22Rv1 (cell line): ENCODE measurements around the gene CLEC16A.

Experiments used
- H3K27ac ChIP-seq: fragments of 450-650 bp; 2 replicates; pipeline ENCODE4 v1.5.1; 2017
- CTCF ChIP-seq: fragments of 450-650 bp; IDR thresholded peaks from 2 replicates; pipeline ENCODE4 v1.5.1; 2017; ENCODE audit warnings: mild to moderate bottlenecking
- ZFX ChIP-seq: fragments of 450-650 bp; IDR thresholded peaks from 2 replicates; pipeline ENCODE4 v1.6.1; 2017; ENCODE audit warnings: antibody characterized with exemption, borderline replicate concordance

Gene CLEC16A

DNA sequence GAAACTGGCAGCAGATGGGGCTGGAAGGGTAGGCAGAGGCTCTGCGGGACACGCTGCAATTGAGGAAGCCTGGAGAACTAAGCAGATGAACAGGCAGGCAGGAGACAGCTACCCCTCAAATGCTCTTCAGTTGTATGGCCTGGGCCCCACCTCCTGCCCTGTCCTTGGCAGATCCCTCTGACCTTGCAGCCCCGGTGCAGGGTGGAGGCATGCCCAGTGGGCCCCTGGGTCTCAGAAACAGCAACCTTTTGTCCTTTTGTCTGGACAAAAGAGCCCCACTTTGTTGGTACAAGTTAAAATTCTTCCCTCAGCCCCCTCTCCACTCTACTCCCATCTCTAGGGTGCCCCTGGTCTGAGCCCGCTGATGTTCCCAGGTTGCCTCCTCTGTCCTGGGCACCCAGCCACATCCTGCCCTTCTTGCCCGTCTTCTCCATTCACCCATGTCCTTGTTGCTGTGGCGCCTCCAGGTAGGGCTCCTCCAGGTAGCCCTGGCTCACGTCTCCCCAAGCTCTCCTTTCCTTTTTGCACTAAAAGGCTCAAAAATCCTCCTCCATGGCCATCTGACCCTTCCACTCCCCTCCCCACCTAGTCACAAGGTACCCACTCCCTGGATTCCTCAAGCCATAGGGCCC, 136.8 kb downstream of the CLEC16A start:
- no peak for TF ChIP-seq CTCF
- TF ChIP-seq ZFX = no peak
- H3K27ac ChIP-seq = no peak overlapping the region

DNA sequence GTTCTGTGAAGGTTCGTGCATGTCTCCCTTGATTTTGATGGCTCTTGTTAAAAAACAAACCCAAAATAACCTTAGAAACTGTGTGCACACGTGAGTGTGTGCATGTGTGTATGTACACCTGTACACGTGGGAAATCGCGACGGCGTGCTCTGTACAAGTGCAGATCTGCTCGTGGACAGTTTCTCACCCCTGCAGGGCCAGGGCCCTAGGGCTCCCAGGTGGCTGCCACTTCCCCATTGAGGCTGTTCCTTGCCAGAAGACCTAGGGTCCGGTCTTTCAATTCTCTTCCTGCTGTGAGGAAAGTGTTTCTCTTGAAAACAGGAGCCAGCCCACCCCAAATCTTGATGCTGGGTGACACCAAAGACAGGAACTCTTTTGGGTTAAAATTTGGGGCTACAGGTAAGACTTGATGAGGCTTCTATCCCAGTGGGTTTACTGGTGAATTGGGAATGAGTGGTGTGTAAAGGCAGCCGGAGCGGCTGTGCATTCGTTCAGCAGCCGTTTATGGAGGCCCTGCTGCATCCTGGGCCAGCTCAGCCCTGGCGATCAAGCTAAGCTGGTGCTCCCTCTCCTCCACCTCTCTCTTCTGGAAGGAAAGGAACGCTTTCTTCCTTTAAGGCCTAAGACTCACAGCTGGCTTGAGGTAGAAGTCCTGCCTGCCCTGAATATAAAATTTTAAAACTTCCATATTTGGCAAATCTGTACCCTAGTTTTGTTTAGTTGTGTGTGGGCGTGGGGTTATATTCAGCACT, 137.9 kb downstream of the CLEC16A start:
- H3K27ac ChIP-seq = no peak overlapping the region
- TF ChIP-seq ZFX (no peak), CTCF (no peak)

GRCh38 chr16:11082860-11083388, 138.6 kb downstream of the CLEC16A start:
- no peak for TF ChIP-seq ZFX
- no peak for TF ChIP-seq CTCF
- H3K27ac ChIP-seq = no peak overlapping the region

GRCh38 chr16:11084484-11084875, 140.1 kb downstream of the CLEC16A start:
- H3K27ac ChIP-seq = no peak overlapping the region
- TF ChIP-seq ZFX (no peak), CTCF (no peak)

GRCh38 chr16:11084876-11085485, 140.6 kb downstream of the CLEC16A start:
- no peak for TF ChIP-seq ZFX
- no peak for TF ChIP-seq CTCF
- H3K27ac ChIP-seq = no peak overlapping the region

GRCh38 chr16:11085916-11086315, 141.6 kb downstream of the CLEC16A start:
- no peak overlapping the region for H3K27ac ChIP-seq
- TF ChIP-seq CTCF = no peak
- no peak for TF ChIP-seq ZFX

DNA sequence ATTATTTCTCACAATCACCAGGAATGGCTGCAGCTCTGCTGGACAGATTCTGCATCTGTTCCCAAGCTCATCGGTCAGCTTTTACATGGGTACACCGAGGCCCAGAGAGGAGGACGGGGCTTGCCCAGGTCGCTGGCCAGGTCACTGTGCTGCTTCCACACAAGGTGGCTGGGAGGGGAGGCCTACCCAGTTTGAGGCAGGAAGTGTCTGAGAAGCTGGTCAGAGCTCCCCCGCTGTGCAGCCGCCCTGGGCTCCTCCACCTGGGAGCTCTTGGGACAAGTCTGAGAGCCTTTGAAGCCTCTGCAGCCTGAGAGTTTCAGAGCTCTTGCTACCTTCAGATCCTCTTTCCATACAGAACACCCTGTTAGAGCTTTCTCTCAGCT, 143.3 kb downstream of the CLEC16A start:
- TF ChIP-seq ZFX = no peak
- TF ChIP-seq CTCF = no peak
- H3K27ac ChIP-seq = no peak overlapping the region
